ENCODE results near the gene TAP1.

DNA sequence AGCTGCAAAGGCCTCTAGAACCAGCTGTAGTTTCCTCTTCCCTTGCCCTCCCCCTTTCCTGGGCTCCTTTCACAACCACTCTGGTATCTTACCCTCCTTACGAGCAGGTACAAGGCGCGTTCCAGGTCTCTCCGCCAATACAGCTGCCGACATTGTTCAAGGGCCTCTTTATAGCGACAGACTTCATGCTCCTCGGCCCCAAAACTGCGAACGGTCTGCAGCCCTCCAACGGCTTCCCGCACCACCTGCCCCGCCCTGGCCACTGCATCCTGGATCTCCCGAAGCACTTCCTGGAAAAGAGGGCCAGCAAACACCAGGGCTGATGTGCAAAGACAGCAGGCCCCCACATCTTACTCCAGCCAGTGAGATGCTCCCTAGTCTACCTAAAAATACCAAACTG lies 21.0 kb downstream of the TAP1 start:
- TF ChIP-seq CTCF (IDR thresholded peaks at IDR 0.05) (no peak), POLR2A (IDR thresholded peaks at IDR 0.05) (no peak)
